ENCODE results near the gene LRRK1.
A peak's percentile ranks its signal among the peaks of the same experiment; 100 is the strongest.

The LRRK1 gene

DNA sequence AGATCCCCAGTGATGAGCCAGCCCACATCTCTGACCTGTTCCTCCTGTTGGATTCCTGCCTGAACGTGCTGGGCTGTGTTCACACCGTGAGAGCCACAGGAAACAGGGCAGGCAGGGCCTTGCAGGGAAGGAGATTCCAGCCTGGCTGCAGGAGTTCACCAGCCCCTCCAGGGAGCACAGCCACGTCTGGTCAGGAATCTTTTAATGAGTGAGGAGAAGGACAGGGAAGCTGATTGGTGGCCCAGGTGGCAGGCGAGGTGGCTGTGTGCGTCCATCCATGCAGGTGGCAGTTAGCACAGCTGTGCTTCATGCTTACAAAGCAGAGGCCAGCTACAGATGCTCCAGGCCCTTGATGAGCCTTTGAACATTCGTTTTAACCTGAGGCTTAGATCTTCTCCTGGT, 10.5 kb downstream of the LRRK1 start:
- peak overlapping the region; percentile 56 for H3K27ac ChIP-seq
- no peak for TF ChIP-seq ZFX (IDR thresholded peaks at IDR 0.05)
- TF ChIP-seq CTCF (conservative IDR thresholded peaks at IDR 0.05): no peak

GRCh38 chr15:100930306-100930848, 11.2 kb downstream of the LRRK1 start:
- TF ChIP-seq CTCF (conservative IDR thresholded peaks at IDR 0.05) (no peak), ZFX (IDR thresholded peaks at IDR 0.05) (no peak)
- H3K27ac ChIP-seq: peak overlapping the region; percentile 56

DNA sequence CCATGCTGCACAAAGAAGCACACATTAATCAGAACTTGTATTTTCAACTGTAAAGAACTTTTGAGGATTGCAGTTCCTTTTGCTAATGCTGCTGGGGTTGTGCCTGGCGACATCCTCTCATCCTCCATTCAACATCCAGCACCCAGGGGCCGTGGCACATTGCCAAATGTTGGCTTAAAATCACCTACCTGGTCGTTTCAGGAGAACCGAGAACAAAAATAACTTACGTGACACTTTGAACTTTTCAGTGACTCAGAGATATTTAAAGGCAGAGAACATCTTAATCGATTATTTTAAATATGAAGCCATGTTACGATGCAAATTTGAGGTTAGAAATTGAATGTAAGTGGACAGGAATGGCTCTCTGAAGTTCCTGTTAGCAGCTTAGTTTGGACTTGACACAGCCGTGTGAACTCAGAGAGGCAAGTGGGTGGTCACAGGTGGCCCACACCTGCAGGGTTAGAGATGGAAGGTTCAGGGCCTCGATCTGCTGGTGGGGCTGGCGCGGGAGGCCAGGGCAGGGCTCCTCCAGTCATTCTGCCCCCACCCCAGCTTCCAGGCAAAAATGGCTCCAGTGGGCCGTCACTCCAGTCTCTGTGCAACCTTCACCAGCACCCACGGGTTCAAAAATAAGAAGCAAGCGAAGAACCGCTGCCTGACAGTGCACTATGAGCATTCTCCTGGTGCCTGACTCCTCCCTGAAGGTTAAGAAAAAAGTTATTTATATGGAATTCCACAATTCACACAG, 12.2 kb downstream of the LRRK1 start:
- no peak overlapping the region for H3K27ac ChIP-seq

GRCh38 chr15:100932676-100933348, 13.7 kb downstream of the LRRK1 start:
- no peak overlapping the region for H3K27ac ChIP-seq
- TF ChIP-seq CTCF (conservative IDR thresholded peaks at IDR 0.05): no peak
- no peak for TF ChIP-seq ZFX (IDR thresholded peaks at IDR 0.05)

More for the DNA sequence above, 12.2 kb downstream of the LRRK1 start:
- TF ChIP-seq CTCF (conservative IDR thresholded peaks at IDR 0.05): no peak
- no peak for TF ChIP-seq ZFX (IDR thresholded peaks at IDR 0.05)

- H3K27ac ChIP-seq: no peak overlapping the region
- TF ChIP-seq CTCF (conservative IDR thresholded peaks at IDR 0.05): no peak
- no peak for TF ChIP-seq ZFX (IDR thresholded peaks at IDR 0.05)
Measured at GRCh38 chr15:100934166-100934565, 15.0 kb downstream of the LRRK1 start.

DNA sequence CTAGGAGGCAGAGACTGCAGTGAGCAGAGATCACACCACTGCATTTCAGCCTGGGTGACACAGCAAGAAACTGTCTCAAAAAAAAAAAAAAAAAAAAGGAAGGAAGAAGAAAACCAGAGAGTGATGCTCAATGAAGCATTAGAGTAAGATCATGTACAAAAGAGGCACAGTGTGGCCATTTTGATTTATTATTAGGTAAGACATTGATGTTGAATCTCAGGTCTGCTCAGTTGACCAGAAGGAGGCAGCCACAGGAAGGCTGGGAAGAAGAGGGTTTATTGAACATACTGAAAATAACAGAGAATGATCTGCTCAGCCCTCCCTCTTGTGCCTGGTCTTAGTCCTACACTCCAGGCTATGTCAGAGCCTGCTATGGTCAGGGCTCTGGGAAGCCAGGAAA, 15.6 kb downstream of the LRRK1 start:
- no peak; the same call in 1 of the 2 replicates for TF ChIP-seq CTCF (conservative IDR thresholded peaks at IDR 0.05)
- no peak for TF ChIP-seq ZFX (IDR thresholded peaks at IDR 0.05)

DNA sequence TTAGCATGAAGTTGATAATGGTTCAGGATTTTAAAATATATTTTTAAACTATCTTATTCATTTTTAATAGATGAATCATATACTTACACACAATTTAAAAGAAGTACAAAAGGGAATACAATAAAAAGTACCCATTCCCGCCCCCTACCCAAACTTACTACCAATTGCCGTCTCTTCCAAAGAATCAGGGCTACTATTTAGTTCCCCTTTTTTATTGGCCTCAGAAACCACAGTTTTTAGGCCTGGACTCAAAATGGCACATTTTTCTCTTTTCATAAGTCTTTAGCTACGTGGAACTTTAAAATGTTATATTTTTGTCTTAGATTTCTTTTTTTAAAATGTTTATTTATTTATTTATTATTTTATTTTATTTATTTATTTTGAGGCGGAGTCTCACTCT, 18.0 kb downstream of the LRRK1 start:
- TF ChIP-seq ZFX (IDR thresholded peaks at IDR 0.05) (no peak), CTCF (conservative IDR thresholded peaks at IDR 0.05) (no peak)
- H3K27ac ChIP-seq: no peak overlapping the region

More for the DNA sequence above, 15.6 kb downstream of the LRRK1 start:
- no peak overlapping the region for H3K27ac ChIP-seq

Data from C4-2B (cell line).